Measurements from ENCODE around the gene HBZ.
"Not testable (repeated sequence)": the region's sequence is repeated elsewhere in the genome, so short reads cannot be mapped to it uniquely, and the experiment has no call there.

The HBZ gene

GRCh38 chr16:152141-153128 is at the start of gene HBZ:
TSS of gene HBZ (plus strand) at chr16:152644. CDS start at chr16:152910, 266 bp downstream.
- no peak for DNase-seq (ENCODE audit: low read depth)

GRCh38 chr16:104355-104754 is 48.1 kb upstream of the HBZ start:
- no peak for DNase-seq (ENCODE audit: low read depth)

GRCh38 chr16:104928-105327 is 47.5 kb upstream of the HBZ start:
- DNase-seq (ENCODE audit: low read depth) = no peak

- DNase-seq (ENCODE audit: low read depth) = no peak
Measured at GRCh38 chr16:105521-105920, 46.9 kb upstream of the HBZ start.

- DNase-seq (ENCODE audit: low read depth) = peak; percentile 26
Measured at GRCh38 chr16:106623-107324, 45.7 kb upstream of the HBZ start.

- DNase-seq (ENCODE audit: low read depth) = no peak
Measured at GRCh38 chr16:112153-112840, 40.1 kb upstream of the HBZ start.

GRCh38 chr16:114327-114726 is 38.1 kb upstream of the HBZ start:
- no peak for DNase-seq (ENCODE audit: low read depth)

- DNase-seq (ENCODE audit: low read depth) = no peak
Measured at GRCh38 chr16:116015-116414, 36.4 kb upstream of the HBZ start.

- DNase-seq (ENCODE audit: low read depth) = peak; percentile 29
Measured at GRCh38 chr16:117379-118365, 34.8 kb upstream of the HBZ start.

GRCh38 chr16:118857-119256 is 33.6 kb upstream of the HBZ start:
- DNase-seq (ENCODE audit: low read depth) = no peak

- DNase-seq (ENCODE audit: low read depth) = no peak
Measured at GRCh38 chr16:119295-119694, 33.1 kb upstream of the HBZ start.

GRCh38 chr16:119835-120491 is 32.5 kb upstream of the HBZ start:
- DNase-seq (ENCODE audit: low read depth) = no peak

- no peak for DNase-seq (ENCODE audit: low read depth)
Measured at GRCh38 chr16:120756-121155, 31.7 kb upstream of the HBZ start.

GRCh38 chr16:122361-122760 is 30.1 kb upstream of the HBZ start:
- DNase-seq (ENCODE audit: low read depth) = no peak

- not testable (repeated sequence) for DNase-seq (ENCODE audit: low read depth)
Measured at GRCh38 chr16:123558-124350, 28.7 kb upstream of the HBZ start.

GRCh38 chr16:125011-125410 is 27.4 kb upstream of the HBZ start:
- DNase-seq (ENCODE audit: low read depth) = no peak

- DNase-seq (ENCODE audit: low read depth) = no peak
Measured at GRCh38 chr16:129075-129474, 23.4 kb upstream of the HBZ start.

- DNase-seq (ENCODE audit: low read depth) = no peak
Measured at GRCh38 chr16:130533-131173, 21.8 kb upstream of the HBZ start.

GRCh38 chr16:132120-132519 is 20.3 kb upstream of the HBZ start:
- DNase-seq (ENCODE audit: low read depth) = no peak
